ENCODE measurements around the gene SH3BP1. TPM values are rescaled to one million over a fixed set of nuclear protein-coding genes. Genes with fewer than 3 reads are reported as not detected.

The SH3BP1 gene
- total and polyA plus RNA-seq, 2 of the 8 experiments (the other 6 are each of a cell fraction or from before 2014, with no cell fraction given), result 23.9 to 40.3 TPM

DNA sequence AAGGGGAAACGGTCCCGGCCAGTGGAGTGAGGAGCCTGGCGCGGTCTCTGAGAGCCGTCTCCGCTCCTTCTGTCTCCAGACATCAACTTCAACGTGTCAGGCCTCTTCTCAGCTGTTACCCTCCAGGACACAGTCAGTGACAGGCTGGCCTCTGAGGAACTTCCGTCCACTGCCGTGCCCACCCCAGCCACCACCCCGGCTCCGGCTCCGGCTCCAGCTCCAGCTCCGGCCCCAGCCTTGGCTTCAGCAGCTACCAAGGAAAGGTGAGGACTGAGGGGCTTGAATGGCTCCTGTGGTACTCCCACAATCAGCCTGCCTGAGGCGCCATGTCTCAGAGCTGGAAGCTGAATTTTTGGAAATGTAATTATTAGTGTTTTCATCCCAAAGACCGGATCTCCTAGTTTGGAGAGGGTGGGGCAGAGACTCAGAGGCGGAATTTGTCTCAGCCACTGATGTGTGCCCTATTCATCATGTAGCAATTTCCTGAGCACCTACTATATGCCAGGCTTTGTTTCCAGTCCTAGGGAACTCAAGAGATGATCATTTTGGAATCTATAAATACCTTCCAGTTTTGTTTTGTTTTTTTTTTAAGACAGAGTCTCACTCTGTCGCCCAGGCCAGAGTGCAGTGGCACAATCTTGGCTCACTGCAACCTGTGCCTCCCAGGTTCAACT lies 11.1 kb downstream of the SH3BP1 start:
- no peak overlapping the region for H3K23ac ChIP-seq (ENCODE audit: insufficient read length)
- FAIRE-seq (no peak), DNase-seq (ENCODE audit: low read depth in 1 of 2, low spot score in 2 of 2) (no peak)
- H2BK120ac ChIP-seq (replicated peaks; ENCODE audit: low read depth, low read length), result no peak overlapping the region
- no peaks in the 10 kb centered on the region for H3K9me3 ChIP-seq (ENCODE audit: insufficient read depth in 2 of 2, low read depth in 1 of 2, low read length in 1 of 2)
- no peak overlapping the region for H3K9ac ChIP-seq (replicated peaks in 1 of 4; ENCODE audit: extremely low read depth in 1 of 4, low read depth in 3 of 4, low read length in 3 of 4)
- H3K79me1 ChIP-seq (ENCODE audit: low read depth, low read length), result no peaks in the 10 kb centered on the region
- H2BK5ac ChIP-seq (ENCODE audit: low read depth, low read length), result no peak overlapping the region
- no peak overlapping the region for H3K4me2 ChIP-seq (ENCODE audit: insufficient read depth in 1 of 2, low read depth in 2 of 2, low read length in 2 of 2)
- 93% methylated on average over 17 of the region's 17 CpGs; no CpG with 5 or more reads in 1 of the 2 experiments for WGBS, 2 experiments (ENCODE audit: extremely low coverage in 1 of 2, insufficient coverage in 1 of 2, insufficient read length in 1 of 2, insufficient replicate concordance in 2 of 2, low coverage in 1 of 2, low lambda C conversion rate in 2 of 2, missing lambda C conversion rate in 1 of 2)
- no peak overlapping the region for H3K14ac ChIP-seq (ENCODE audit: insufficient read length)
- H3K56ac ChIP-seq (replicated peaks; ENCODE audit: insufficient read length, low read depth, low read length), result no peak overlapping the region
- peaks cover 4 to 27% (median 21%) of the 10 kb centered on the region in 4 experiments for H3K36me3 ChIP-seq (ENCODE audit: control insufficient read depth in 2 of 4, insufficient read depth in 4 of 4, low read length in 3 of 4)
- H4K8ac ChIP-seq (ENCODE audit: extremely low read depth, insufficient read depth, low read length), result no peak overlapping the region
- no peak overlapping the region for H3K18ac ChIP-seq (ENCODE audit: extremely low read depth, low read length)
- no peak overlapping the region for H2AFZ ChIP-seq (ENCODE audit: low read length)
- no peaks in the 10 kb centered on the region for H3K79me2 ChIP-seq (ENCODE audit: control insufficient read depth in 1 of 2, insufficient read depth in 2 of 2, low read length in 2 of 2)
- no peaks in the 10 kb centered on the region for H3K23me2 ChIP-seq (ENCODE audit: low read depth, low read length)
- H4K5ac ChIP-seq (ENCODE audit: insufficient read length, low read depth, low read length), result no peak overlapping the region
- no peak overlapping the region for H2BK12ac ChIP-seq (ENCODE audit: low read depth, low read length)
- no peak overlapping the region for H2BK20ac ChIP-seq (ENCODE audit: low read length)
- H3K27ac ChIP-seq (ENCODE audit: low read depth, low read length), result no peak overlapping the region
- no peak overlapping the region for H3K4ac ChIP-seq (replicated peaks; ENCODE audit: insufficient read length, low read depth, low read length)
- ChIA-PET POLR2A (ENCODE audit: partially characterized antibody) (interaction anchor here (0.6 to 1.3 kb wide), 3 partner anchors 8 to 154 kb away, joined by 3 read pairs; partner anchors contain the start of gene SH3BP1), CTCF (ENCODE audit: partially characterized antibody) (interaction anchor here (1.1 to 1.5 kb wide), 6 partner anchors 9 to 30 kb away, joined by 3 to 6 read pairs (median 4); no protein-coding TSS in a partner anchor)
- H4K91ac ChIP-seq (replicated peaks; ENCODE audit: insufficient read length, low read length), result no peak overlapping the region
- no peak overlapping the region for H3K4me3 ChIP-seq (ENCODE audit: extremely low read depth in 1 of 4, insufficient read depth in 2 of 4, low read depth in 3 of 4, low read length in 4 of 4)
- no peaks in the 10 kb centered on the region for H3K4me1 ChIP-seq (replicated peaks in 1 of 4; ENCODE audit: control insufficient read depth in 3 of 4, insufficient read depth in 4 of 4, low read length in 3 of 4)
- H2BK15ac ChIP-seq (ENCODE audit: low read length), result no peak overlapping the region
- peaks cover 0 to 4% of the 10 kb centered on the region in 2 experiments for H4K20me1 ChIP-seq (replicated peaks in 1 of 2; ENCODE audit: control insufficient read depth in 1 of 2, insufficient read depth in 2 of 2, low read length in 2 of 2)
- H3K27me3 ChIP-seq (replicated peaks in 1 of 4; ENCODE audit: control insufficient read depth in 3 of 4, extremely low read depth in 1 of 4, insufficient read depth in 3 of 4, low read length in 3 of 4), result no peaks in the 10 kb centered on the region
- no peak overlapping the region for H2AK5ac ChIP-seq (ENCODE audit: low read depth, low read length)
- TF ChIP-seq NRF1 (IDR thresholded peaks at IDR 0.05; ENCODE audit: low read depth, low read length), result no peak
- TF ChIP-seq RFX5 (IDR thresholded peaks at IDR 0.05; ENCODE audit: borderline replicate concordance, low read depth, low read length), result no peak
- no peak for TF ChIP-seq TCF12 (IDR thresholded peaks at IDR 0.05; ENCODE audit: low read depth, low read length)
- TF ChIP-seq TEAD4 (IDR thresholded peaks at IDR 0.05; ENCODE audit: low read depth, low read length), result no peak
- no peak for TF ChIP-seq CHD2 (IDR thresholded peaks at IDR 0.05; ENCODE audit: low read length)
- TF ChIP-seq RAD21 (IDR thresholded peaks at IDR 0.05 in 1 of 2, conservative IDR thresholded peaks at IDR 0.05 in 1 of 2; ENCODE audit: low read depth in 2 of 2, low read length in 2 of 2), result no peak
- no peak for TF ChIP-seq SP4 (IDR thresholded peaks at IDR 0.05; ENCODE audit: low read length)
- TF ChIP-seq KDM5A (IDR thresholded peaks at IDR 0.05; ENCODE audit: low read length), result no peak
- TF ChIP-seq, protein P1, sequence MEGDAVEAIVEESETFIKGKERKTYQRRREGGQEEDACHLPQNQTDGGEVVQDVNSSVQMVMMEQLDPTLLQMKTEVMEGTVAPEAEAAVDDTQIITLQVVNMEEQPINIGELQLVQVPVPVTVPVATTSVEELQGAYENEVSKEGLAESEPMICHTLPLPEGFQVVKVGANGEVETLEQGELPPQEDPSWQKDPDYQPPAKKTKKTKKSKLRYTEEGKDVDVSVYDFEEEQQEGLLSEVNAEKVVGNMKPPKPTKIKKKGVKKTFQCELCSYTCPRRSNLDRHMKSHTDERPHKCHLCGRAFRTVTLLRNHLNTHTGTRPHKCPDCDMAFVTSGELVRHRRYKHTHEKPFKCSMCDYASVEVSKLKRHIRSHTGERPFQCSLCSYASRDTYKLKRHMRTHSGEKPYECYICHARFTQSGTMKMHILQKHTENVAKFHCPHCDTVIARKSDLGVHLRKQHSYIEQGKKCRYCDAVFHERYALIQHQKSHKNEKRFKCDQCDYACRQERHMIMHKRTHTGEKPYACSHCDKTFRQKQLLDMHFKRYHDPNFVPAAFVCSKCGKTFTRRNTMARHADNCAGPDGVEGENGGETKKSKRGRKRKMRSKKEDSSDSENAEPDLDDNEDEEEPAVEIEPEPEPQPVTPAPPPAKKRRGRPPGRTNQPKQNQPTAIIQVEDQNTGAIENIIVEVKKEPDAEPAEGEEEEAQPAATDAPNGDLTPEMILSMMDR (IDR thresholded peaks at IDR 0.05; ENCODE audit: control extremely low read depth in 1 of 3, insufficient read depth in 1 of 3, low read depth in 1 of 3, low read length in 3 of 3), result no peak
- TF ChIP-seq YY1 (IDR thresholded peaks at IDR 0.05; ENCODE audit: low read depth, low read length), result no peak
- TF ChIP-seq SAP30 (IDR thresholded peaks at IDR 0.05; ENCODE audit: insufficient read depth, insufficient replicate concordance, low read length), result no peak

Data from H1 (cell line).